Measurements from ENCODE around the gene VASH2. TPM values are rescaled to one million over a fixed set of nuclear protein-coding genes. Genes with fewer than 3 reads are reported as not detected.

VASH2 gene
- total and polyA plus RNA-seq, 2 of the 4 experiments (the other 2 are of a cell fraction) = 0.90 to 1.2 TPM

- TF ChIP-seq POLR2A (IDR thresholded peaks at IDR 0.05; ENCODE audit: low read depth, low read length) (no peak), CEBPB (IDR thresholded peaks at IDR 0.05; ENCODE audit: low read depth, low read length) (no peak), MAZ (IDR thresholded peaks at IDR 0.05; ENCODE audit: borderline replicate concordance, low read depth, low read length) (no peak), MXI1 (IDR thresholded peaks at IDR 0.05; ENCODE audit: borderline replicate concordance, low read depth, low read length) (no peak), CHD1 (IDR thresholded peaks at IDR 0.05; ENCODE audit: low read depth, low read length) (no peak), NFE2L2 (IDR thresholded peaks at IDR 0.05; ENCODE audit: low read depth, low read length) (no peak), RFX5 (IDR thresholded peaks at IDR 0.05; ENCODE audit: low read depth, low read length) (no peak), ELK1 (IDR thresholded peaks at IDR 0.05; ENCODE audit: borderline replicate concordance, low read depth, low read length) (no peak), CTCF (conservative IDR thresholded peaks at IDR 0.05; ENCODE audit: low read depth, low read length) (no peak), RCOR1 (IDR thresholded peaks at IDR 0.05; ENCODE audit: insufficient replicate concordance, low read length) (no peak), FOS (IDR thresholded peaks at IDR 0.05; ENCODE audit: low read depth, low read length) (no peak)
- in situ Hi-C loops (cut with MboI; ENCODE audit: low sequenced_read_pairs) (no loop called here), dilution Hi-C loops (cut with HindIII; ENCODE audit: low sequenced_read_pairs, unreplicated experiment) (no loop called here), intact Hi-C loops (cut with micrococcal nuclease) (no loop called here)
- H2BK120ac ChIP-seq (ENCODE audit: low read depth, low read length) = no peak overlapping the region
- no peak overlapping the region for H2AK9ac ChIP-seq (replicated peaks; ENCODE audit: low read depth, low read length, poor library complexity)
- H2BK20ac ChIP-seq (ENCODE audit: low read depth, low read length) = no peak overlapping the region
- ChIA-PET POLR2A (ENCODE audit: unreplicated experiment) (no interaction called here), CTCF (no interaction called here)
- H3K4ac ChIP-seq (ENCODE audit: low read depth, low read length) = no peak overlapping the region
- H3K27me3 ChIP-seq (ENCODE audit: control insufficient read depth, insufficient read depth, low read length) = peaks cover 7% of the 10 kb centered on the region; the same call in 1 of the 2 replicates
- no peak overlapping the region for H3K4me3 ChIP-seq (ENCODE audit: insufficient read depth, low read depth, low read length)
- H3K9me1 ChIP-seq (ENCODE audit: insufficient read depth, low read length) = peaks cover 3% of the 10 kb centered on the region; the same call in 1 of the 2 replicates
- H4K91ac ChIP-seq (ENCODE audit: insufficient read depth, low read depth, low read length) = no peak overlapping the region
- DNase-seq = no peak
- peaks cover 2% of the 10 kb centered on the region; the same call in 1 of the 2 replicates for H3K4me1 ChIP-seq (ENCODE audit: control insufficient read depth, insufficient read depth, low read length)
- H2BK5ac ChIP-seq (ENCODE audit: low read depth, low read length, poor library complexity, severe bottlenecking) = no peak overlapping the region
- H3K18ac ChIP-seq (ENCODE audit: low read depth, low read length) = no peak overlapping the region
- no peak for ATAC-seq (ENCODE audit: low read depth)
- no peak overlapping the region for H3K4me2 ChIP-seq (ENCODE audit: low read depth, low read length)
- no peak overlapping the region for H4K8ac ChIP-seq (ENCODE audit: low read depth in 2 of 2, low read length in 2 of 2)
- no peak overlapping the region for H3K9ac ChIP-seq (ENCODE audit: low read depth, low read length)
- H3K14ac ChIP-seq (replicated peaks; ENCODE audit: low read depth, low read length) = no peak overlapping the region
- H3K36me3 ChIP-seq (ENCODE audit: control insufficient read depth, insufficient read depth, low read length) = no peaks in the 10 kb centered on the region
- H3K27ac ChIP-seq (ENCODE audit: insufficient read depth, low read length) = no peak overlapping the region
- H4K20me1 ChIP-seq (ENCODE audit: insufficient read depth, low read length) = no peaks in the 10 kb centered on the region
- no peak overlapping the region for H2AK5ac ChIP-seq (ENCODE audit: low read depth, low read length)
- no peak overlapping the region for H4K5ac ChIP-seq (ENCODE audit: low read depth, low read length)
- no peak overlapping the region for H3K56ac ChIP-seq (ENCODE audit: extremely low read depth, insufficient read depth, low read length)
- no peak overlapping the region for H2BK15ac ChIP-seq (ENCODE audit: low read depth, low read length)
- no peak overlapping the region for H3K23ac ChIP-seq (ENCODE audit: low read depth, low read length)
- H3K79me1 ChIP-seq (ENCODE audit: low read depth in 1 of 2, low read length in 2 of 2) = no peaks in the 10 kb centered on the region
- H2AFZ ChIP-seq (replicated peaks; ENCODE audit: low read length, poor library complexity) = no peak overlapping the region
- H3K9me3 ChIP-seq (ENCODE audit: control insufficient read depth, insufficient read depth, low read length) = no peaks in the 10 kb centered on the region
- no TSS peak for BruUV-seq (replicated peaks)
These were observed 3.5 kb upstream of the VASH2 start for GRCh38 chr1:212946872-212947271.
